ENCODE data around the gene TP53I3. TPM values are rescaled to one million over a fixed set of nuclear protein-coding genes. Genes with fewer than 3 reads are reported as not detected.

TP53I3 gene
- total and polyA plus RNA-seq, 2 donors (not counting 3 experiments of a cell fraction or from before 2014, with no cell fraction given), result 94.2 to 116 TPM

GRCh38 chr2:24111407-24111901, 26.8 kb upstream of the TP53I3 start:
- H3K9ac ChIP-seq (replicated peaks; ENCODE audit: extremely low read depth, insufficient read depth, low read length), result no peak overlapping the region
- no peaks in the 10 kb centered on the region for H3K36me3 ChIP-seq (ENCODE audit: control insufficient read depth in 2 of 2, extremely low read depth in 1 of 2, insufficient read depth in 2 of 2, low read length in 2 of 2)
- TF ChIP-seq MYC (IDR thresholded peaks at IDR 0.05; ENCODE audit: low read depth, low read length), result no peak
- TF ChIP-seq JUN (IDR thresholded peaks at IDR 0.05; ENCODE audit: borderline replicate concordance, insufficient read depth, insufficient read length, low read depth), result no peak
- TF ChIP-seq EZH2 (IDR thresholded peaks at IDR 0.05; ENCODE audit: borderline replicate concordance, low read depth, low read length, severe bottlenecking), result no peak
- no peaks in the 10 kb centered on the region for H3K9me1 ChIP-seq (replicated peaks; ENCODE audit: control insufficient read depth, extremely low read depth, insufficient read depth, low read length)
- H3K27ac ChIP-seq (ENCODE audit: insufficient read depth, low read depth, low read length), result no peak overlapping the region
- ChIA-PET POLR2A (no interaction called here), CTCF (interaction anchor here (1.1 to 1.8 kb wide), 2 partner anchors 11 to 13 kb away, joined by 4 to 5 read pairs; partner anchors contain the start of gene FAM228B)
- H3K79me2 ChIP-seq (ENCODE audit: control insufficient read depth, insufficient read depth, low read length), result no peaks in the 10 kb centered on the region
- dilution Hi-C loops (cut with MboI; ENCODE audit: extremely low pct_ligation_motif_present, low sequenced_read_pairs), result no loop called here
- intact Hi-C loops (cut with micrococcal nuclease), result no loop called here
- no peaks in the 10 kb centered on the region for H3K4me1 ChIP-seq (ENCODE audit: control insufficient read depth, extremely low read depth, insufficient read depth, low read length)
- H3K27me3 ChIP-seq (ENCODE audit: control insufficient read depth in 2 of 2, insufficient read depth in 2 of 2, low read length in 2 of 2), result peaks cover 0 to 2% of the 10 kb centered on the region in 2 experiments
- no peak overlapping the region for H2AFZ ChIP-seq (ENCODE audit: low read depth, low read length)
- no TSS peak for BruUV-seq (replicated peaks)
- DNase-seq (ENCODE audit: low read depth, low spot score), result no peak
- no peaks in the 10 kb centered on the region for H3K9me3 ChIP-seq (replicated peaks; ENCODE audit: control insufficient read depth, insufficient read depth, low read length)
- no peaks in the 10 kb centered on the region for H4K20me1 ChIP-seq (replicated peaks; ENCODE audit: control insufficient read depth, extremely low read depth, insufficient read depth, low read length)
- no peak for FAIRE-seq
- H3K4me2 ChIP-seq (ENCODE audit: insufficient read depth, low read length), result no peak overlapping the region
- no peak overlapping the region for H3K4me3 ChIP-seq (replicated peaks in 1 of 3; ENCODE audit: insufficient read depth in 1 of 3, low read depth in 1 of 3, low read length in 3 of 3)

- Histone ChIP-seq H3K27me3 (ENCODE audit: control insufficient read depth in 2 of 2, insufficient read depth in 2 of 2, low read length in 2 of 2) (peaks cover 0 to 2% of the 10 kb centered on the region in 2 experiments), H3K9ac (replicated peaks; ENCODE audit: extremely low read depth, insufficient read depth, low read length) (no peak overlapping the region), H3K27ac (ENCODE audit: insufficient read depth, low read depth, low read length) (no peak overlapping the region), H3K36me3 (ENCODE audit: control insufficient read depth in 2 of 2, extremely low read depth in 1 of 2, insufficient read depth in 2 of 2, low read length in 2 of 2) (no peaks in the 10 kb centered on the region), H3K79me2 (ENCODE audit: control insufficient read depth, insufficient read depth, low read length) (no peaks in the 10 kb centered on the region), H3K4me1 (ENCODE audit: control insufficient read depth, extremely low read depth, insufficient read depth, low read length) (no peaks in the 10 kb centered on the region), H3K9me3 (replicated peaks; ENCODE audit: control insufficient read depth, insufficient read depth, low read length) (no peaks in the 10 kb centered on the region), H3K4me3 (replicated peaks in 1 of 3; ENCODE audit: insufficient read depth in 1 of 3, low read depth in 1 of 3, low read length in 3 of 3) (no peak overlapping the region), H2AFZ (ENCODE audit: low read depth, low read length) (no peak overlapping the region), H3K9me1 (replicated peaks; ENCODE audit: control insufficient read depth, extremely low read depth, insufficient read depth, low read length) (no peaks in the 10 kb centered on the region), H4K20me1 (replicated peaks; ENCODE audit: control insufficient read depth, extremely low read depth, insufficient read depth, low read length) (no peaks in the 10 kb centered on the region), H3K4me2 (ENCODE audit: insufficient read depth, low read length) (no peak overlapping the region)
- ChIA-PET CTCF (interaction anchor here (1.8 kb wide), 1 partner anchor 13 kb away, joined by 5 read pairs; the partner anchor contains the start of gene FAM228B), POLR2A (no interaction called here)
- DNase-seq (ENCODE audit: low read depth, low spot score) (no peak), FAIRE-seq (no peak)
- TF ChIP-seq EZH2 (IDR thresholded peaks at IDR 0.05; ENCODE audit: borderline replicate concordance, low read depth, low read length, severe bottlenecking) (no peak), POLR2A (IDR thresholded peaks at IDR 0.05; ENCODE audit: low read depth, low read length) (no peak), MYC (IDR thresholded peaks at IDR 0.05; ENCODE audit: low read depth, low read length) (no peak), MAX (IDR thresholded peaks at IDR 0.05; ENCODE audit: insufficient read depth, insufficient read length) (no peak), POLR2AphosphoS5 (IDR thresholded peaks at IDR 0.05; ENCODE audit: insufficient read depth, low read depth, low read length) (no peak), CTCF (IDR thresholded peaks at IDR 0.05; ENCODE audit: extremely low read depth in 1 of 2, insufficient read depth in 1 of 2, low read depth in 1 of 2, low read length in 2 of 2) (no peak), FOS (IDR thresholded peaks at IDR 0.05; ENCODE audit: borderline replicate concordance, insufficient read depth, low read length) (no peak), JUN (IDR thresholded peaks at IDR 0.05; ENCODE audit: borderline replicate concordance, insufficient read depth, insufficient read length, low read depth) (no peak), GATA2 (IDR thresholded peaks at IDR 0.05; ENCODE audit: insufficient read depth, insufficient read length, low read depth, low read length) (no peak)
- no TSS peak for BruUV-seq (replicated peaks)
- intact Hi-C loops (cut with micrococcal nuclease) (no loop called here), dilution Hi-C loops (cut with MboI; ENCODE audit: extremely low pct_ligation_motif_present, low sequenced_read_pairs) (no loop called here)
These were observed 26.1 kb upstream of the TP53I3 start for GRCh38 chr2:24110660-24111303.
